Loucy (cell line): Measurements from ENCODE around the gene SOWAHC.

Experiments used
- CTCF ChIP-seq: fragments of 200-600 bp; sonication (generic); conservative IDR thresholded peaks from 2 replicates; pipeline ENCODE4 v1.5.1; 2014; ENCODE audit warnings: mild to moderate bottlenecking, antibody characterized with exemption, low read length
- EZH2phosphoT487 ChIP-seq: fragments of 200-600 bp; IDR thresholded peaks from 2 replicates; pipeline ENCODE4 v1.6.1; 2018; ENCODE audit warnings: antibody characterized with exemption, mild to moderate bottlenecking, moderate library complexity, borderline replicate concordance

DNA sequence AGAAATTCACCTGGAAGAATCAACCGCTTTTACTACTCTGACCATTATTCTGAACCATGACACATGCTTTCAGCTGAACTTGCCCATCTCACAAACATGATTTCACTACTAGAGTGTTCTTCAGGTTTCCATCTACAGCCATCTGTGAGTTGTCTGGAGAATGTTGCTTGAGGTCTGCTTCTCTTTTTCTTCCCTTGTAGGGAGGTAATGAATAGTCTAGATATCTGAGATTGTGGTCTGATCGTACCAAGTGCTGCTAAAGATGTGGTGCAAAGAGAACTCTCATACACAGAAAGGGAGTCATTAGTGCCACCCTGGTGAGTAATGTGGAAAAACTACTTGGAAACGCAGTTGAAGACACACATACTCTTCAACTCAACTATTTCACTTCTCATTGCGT lies 10.2 kb downstream of the SOWAHC start:
- no peak for TF ChIP-seq CTCF
- no peak for TF ChIP-seq EZH2phosphoT487
